ENCODE results near the gene AQP2. TPM values are rescaled to one million over a fixed set of nuclear protein-coding genes. Genes with fewer than 3 reads are reported as not detected.

AQP2 gene
- total and polyA plus RNA-seq, 4 donors, result not detected

DNA sequence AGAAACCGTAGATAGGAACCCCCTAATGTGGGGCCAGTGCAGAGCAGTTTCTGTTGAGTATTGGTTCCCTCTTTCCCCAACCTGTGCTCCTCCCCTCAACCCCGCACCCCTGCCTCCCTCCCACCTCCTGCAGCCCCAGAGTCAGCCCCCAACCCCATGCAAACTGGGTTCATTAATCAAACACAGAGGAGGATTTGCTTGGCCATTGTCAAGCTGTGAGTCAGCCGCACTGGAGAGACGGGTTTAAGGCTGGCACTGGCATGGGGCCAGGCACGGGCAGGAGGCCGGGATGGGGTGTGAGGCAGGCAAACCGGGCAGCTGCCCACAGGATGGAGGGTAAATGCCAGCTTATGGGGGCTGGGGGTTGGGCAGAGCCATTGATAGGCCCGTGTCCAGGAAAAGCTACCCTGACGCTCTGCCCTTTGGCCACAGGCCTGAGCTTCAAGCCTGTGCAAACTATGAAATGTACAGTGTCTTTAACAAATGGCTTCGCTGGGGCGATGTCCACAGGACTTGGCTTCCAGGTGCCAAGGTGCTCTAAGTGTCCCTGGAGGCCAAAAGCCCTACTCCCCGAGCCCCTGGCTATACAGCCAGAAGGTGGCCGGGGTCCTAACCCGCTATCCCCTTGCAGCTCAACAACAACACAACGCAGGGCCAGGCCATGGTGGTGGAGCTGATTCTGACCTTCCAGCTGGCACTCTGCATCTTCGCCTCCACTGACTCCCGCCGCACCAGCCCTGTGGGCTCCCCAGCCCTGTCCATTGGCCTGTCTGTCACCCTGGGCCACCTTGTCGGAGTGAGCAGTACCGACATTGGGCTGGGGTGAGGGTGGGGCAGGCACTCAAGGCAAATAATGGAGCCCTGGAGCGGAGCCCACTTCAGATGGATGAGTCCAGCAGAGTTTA, 12.6 kb downstream of the AQP2 start:
- no peaks in the 10 kb centered on the region for H3K36me3 ChIP-seq (ENCODE audit: control insufficient read depth in 4 of 4, insufficient read depth in 3 of 4, low read depth in 1 of 4, low read length in 3 of 4)
- H3K27me3 ChIP-seq (ENCODE audit: control insufficient read depth in 4 of 4, insufficient read depth in 4 of 4, low read length in 3 of 4), result peaks cover 0 to 5% (median 1%) of the 10 kb centered on the region in 4 donors
- DNase-seq (ENCODE audit: low spot score), result no peak
- TF ChIP-seq, protein P1, sequence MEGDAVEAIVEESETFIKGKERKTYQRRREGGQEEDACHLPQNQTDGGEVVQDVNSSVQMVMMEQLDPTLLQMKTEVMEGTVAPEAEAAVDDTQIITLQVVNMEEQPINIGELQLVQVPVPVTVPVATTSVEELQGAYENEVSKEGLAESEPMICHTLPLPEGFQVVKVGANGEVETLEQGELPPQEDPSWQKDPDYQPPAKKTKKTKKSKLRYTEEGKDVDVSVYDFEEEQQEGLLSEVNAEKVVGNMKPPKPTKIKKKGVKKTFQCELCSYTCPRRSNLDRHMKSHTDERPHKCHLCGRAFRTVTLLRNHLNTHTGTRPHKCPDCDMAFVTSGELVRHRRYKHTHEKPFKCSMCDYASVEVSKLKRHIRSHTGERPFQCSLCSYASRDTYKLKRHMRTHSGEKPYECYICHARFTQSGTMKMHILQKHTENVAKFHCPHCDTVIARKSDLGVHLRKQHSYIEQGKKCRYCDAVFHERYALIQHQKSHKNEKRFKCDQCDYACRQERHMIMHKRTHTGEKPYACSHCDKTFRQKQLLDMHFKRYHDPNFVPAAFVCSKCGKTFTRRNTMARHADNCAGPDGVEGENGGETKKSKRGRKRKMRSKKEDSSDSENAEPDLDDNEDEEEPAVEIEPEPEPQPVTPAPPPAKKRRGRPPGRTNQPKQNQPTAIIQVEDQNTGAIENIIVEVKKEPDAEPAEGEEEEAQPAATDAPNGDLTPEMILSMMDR (IDR thresholded peaks at IDR 0.05; ENCODE audit: low read depth, low read length, missing input control), result no peak
- TF ChIP-seq, protein P2, sequence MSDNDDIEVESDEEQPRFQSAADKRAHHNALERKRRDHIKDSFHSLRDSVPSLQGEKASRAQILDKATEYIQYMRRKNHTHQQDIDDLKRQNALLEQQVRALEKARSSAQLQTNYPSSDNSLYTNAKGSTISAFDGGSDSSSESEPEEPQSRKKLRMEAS (IDR thresholded peaks at IDR 0.05), result peak; percentile 81
- TF ChIP-seq RAD21 (IDR thresholded peaks at IDR 0.05) (peak in 1 of 2 donors; percentile 43), GABPA (IDR thresholded peaks at IDR 0.05 in 1 of 2, conservative IDR thresholded peaks at IDR 0.05 in 1 of 2) (peak in 1 of 2 donors; percentile 56), ATF3 (IDR thresholded peaks at IDR 0.05) (no peak), NR2F2 (IDR thresholded peaks at IDR 0.05) (no peak), SP1 (IDR thresholded peaks at IDR 0.05) (peak; percentile 93), JUND (IDR thresholded peaks at IDR 0.05) (peak in 1 of 2 donors; percentile 69), TAF1 (conservative IDR thresholded peaks at IDR 0.05) (no peak), HNF4G (IDR thresholded peaks at IDR 0.05) (peak; percentile 29), FOXA2 (IDR thresholded peaks at IDR 0.05) (peak; percentile 63), HNF4A (conservative IDR thresholded peaks at IDR 0.05) (peak; percentile 81 to 88), RXRA (IDR thresholded peaks at IDR 0.05) (peak; percentile 66 to 86), YY1 (IDR thresholded peaks at IDR 0.05) (peak; percentile 90), FOXA1 (IDR thresholded peaks at IDR 0.05) (peak; percentile 45), EGR1 (IDR thresholded peaks at IDR 0.05; ENCODE audit: low read depth in 2 of 2) (no peak), ZBTB33 (IDR thresholded peaks at IDR 0.05) (no peak)
- TF ChIP-seq, protein P3, sequence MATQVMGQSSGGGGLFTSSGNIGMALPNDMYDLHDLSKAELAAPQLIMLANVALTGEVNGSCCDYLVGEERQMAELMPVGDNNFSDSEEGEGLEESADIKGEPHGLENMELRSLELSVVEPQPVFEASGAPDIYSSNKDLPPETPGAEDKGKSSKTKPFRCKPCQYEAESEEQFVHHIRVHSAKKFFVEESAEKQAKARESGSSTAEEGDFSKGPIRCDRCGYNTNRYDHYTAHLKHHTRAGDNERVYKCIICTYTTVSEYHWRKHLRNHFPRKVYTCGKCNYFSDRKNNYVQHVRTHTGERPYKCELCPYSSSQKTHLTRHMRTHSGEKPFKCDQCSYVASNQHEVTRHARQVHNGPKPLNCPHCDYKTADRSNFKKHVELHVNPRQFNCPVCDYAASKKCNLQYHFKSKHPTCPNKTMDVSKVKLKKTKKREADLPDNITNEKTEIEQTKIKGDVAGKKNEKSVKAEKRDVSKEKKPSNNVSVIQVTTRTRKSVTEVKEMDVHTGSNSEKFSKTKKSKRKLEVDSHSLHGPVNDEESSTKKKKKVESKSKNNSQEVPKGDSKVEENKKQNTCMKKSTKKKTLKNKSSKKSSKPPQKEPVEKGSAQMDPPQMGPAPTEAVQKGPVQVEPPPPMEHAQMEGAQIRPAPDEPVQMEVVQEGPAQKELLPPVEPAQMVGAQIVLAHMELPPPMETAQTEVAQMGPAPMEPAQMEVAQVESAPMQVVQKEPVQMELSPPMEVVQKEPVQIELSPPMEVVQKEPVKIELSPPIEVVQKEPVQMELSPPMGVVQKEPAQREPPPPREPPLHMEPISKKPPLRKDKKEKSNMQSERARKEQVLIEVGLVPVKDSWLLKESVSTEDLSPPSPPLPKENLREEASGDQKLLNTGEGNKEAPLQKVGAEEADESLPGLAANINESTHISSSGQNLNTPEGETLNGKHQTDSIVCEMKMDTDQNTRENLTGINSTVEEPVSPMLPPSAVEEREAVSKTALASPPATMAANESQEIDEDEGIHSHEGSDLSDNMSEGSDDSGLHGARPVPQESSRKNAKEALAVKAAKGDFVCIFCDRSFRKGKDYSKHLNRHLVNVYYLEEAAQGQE (IDR thresholded peaks at IDR 0.05), result peak; percentile 41
- H3K4me3 ChIP-seq (ENCODE audit: low read depth in 1 of 3, low read length in 3 of 3), result no peak overlapping the region
- 57% methylated on average over 21 of the region's 21 CpGs for WGBS
- H3K4me1 ChIP-seq (ENCODE audit: control insufficient read depth in 4 of 4, insufficient read depth in 4 of 4, low read length in 3 of 4), result peaks cover 12 to 31% (median 22%) of the 10 kb centered on the region in 4 donors
- H3K9ac ChIP-seq (ENCODE audit: low read depth in 1 of 2, low read length in 2 of 2), result no peak overlapping the region
- H3K9me3 ChIP-seq (ENCODE audit: control insufficient read depth in 4 of 4, low read length in 3 of 4), result no peaks in the 10 kb centered on the region
- peak overlapping the region in 1 of 2 donors; percentile 6 for H3K27ac ChIP-seq (ENCODE audit: low read depth in 1 of 2, low read length in 2 of 2)

All from liver (tissue), 9 donors.